Hindlimb muscle (tissue), 1 donor: Measurements from ENCODE around the gene SFMBT1. TPM values are rescaled to one million over a fixed set of nuclear protein-coding genes. Genes with fewer than 3 reads are reported as not detected.
A peak's percentile ranks its signal among the peaks of the same experiment; 100 is the strongest.
"Not testable (repeated sequence)": the region's sequence is repeated elsewhere in the genome, so short reads cannot be mapped to it uniquely, and the experiment has no call there.

ENCODE experiments used
- DNase-seq: peaks from one replicate; pipeline ENCODE4 v3.0.0-alpha.2; 2013
- polyA plus RNA-seq: library from polyadenylated mRNA; unstranded; fragments of 120-200 nt; gene quantifications from one replicate; pipeline ENCODE4 v1.2.1, GENCODE V29; 2013; ENCODE audit not compliant: insufficient read length

SFMBT1 gene
- polyA plus RNA-seq, 1 donor = 7.4 TPM

- DNase-seq = peak; percentile 71
Observed at GRCh38 chr3:53072653-53073552, 27.0 kb upstream of the SFMBT1 start.

- no peak for DNase-seq
Observed at GRCh38 chr3:53071882-53072431, 26.1 kb upstream of the SFMBT1 start.

GRCh38 chr3:53069422-53070068, 23.7 kb upstream of the SFMBT1 start:
- DNase-seq = no peak

- no peak for DNase-seq
Observed at GRCh38 chr3:53068176-53068575, 22.3 kb upstream of the SFMBT1 start.

- no peak for DNase-seq
Observed at GRCh38 chr3:53067567-53067966, 21.7 kb upstream of the SFMBT1 start.

GRCh38 chr3:53065841-53066480, 20.1 kb upstream of the SFMBT1 start:
- no peak for DNase-seq

GRCh38 chr3:53062905-53063304, 17.0 kb upstream of the SFMBT1 start:
- DNase-seq = no peak

- DNase-seq = no peak
Observed at GRCh38 chr3:53056442-53056841, 10.6 kb upstream of the SFMBT1 start.

- DNase-seq = not testable (repeated sequence)
Observed at GRCh38 chr3:53054233-53054632, 8.4 kb upstream of the SFMBT1 start.

GRCh38 chr3:53051929-53052328, 6.1 kb upstream of the SFMBT1 start:
- DNase-seq = no peak

- DNase-seq = no peak
Observed at GRCh38 chr3:53049987-53050386, 4.1 kb upstream of the SFMBT1 start.

GRCh38 chr3:53046171-53047170, 598 bp upstream of the SFMBT1 start:
- DNase-seq = peak; percentile 38

GRCh38 chr3:53044711-53045517, 959 bp downstream of the SFMBT1 start:
- peak; percentile 72 for DNase-seq

GRCh38 chr3:53044371-53044710, 1.5 kb downstream of the SFMBT1 start:
- no peak for DNase-seq

- DNase-seq = no peak
Observed at GRCh38 chr3:53043738-53044137, 2.1 kb downstream of the SFMBT1 start.

- DNase-seq = no peak
Observed at GRCh38 chr3:53042651-53043050, 3.2 kb downstream of the SFMBT1 start.

- no peak for DNase-seq
Observed at GRCh38 chr3:53040351-53040820, 5.5 kb downstream of the SFMBT1 start.

- no peak for DNase-seq
Observed at GRCh38 chr3:53039376-53039752, 6.5 kb downstream of the SFMBT1 start.

GRCh38 chr3:53038679-53039375, 7.0 kb downstream of the SFMBT1 start:
- no peak for DNase-seq
